Activated B cell treated with CpG ODN at 0.5 μM for 24 hours (primary cell): ENCODE results near the gene RALBP1. TPM values are rescaled to one million over a fixed set of nuclear protein-coding genes. Genes with fewer than 3 reads are reported as not detected.

Experiments
- ATAC-seq: fragments of 200-7000 bp; cut with Tn5 transposase; one replicate; pipeline ENCODE4 v1.10.0; 2021; ENCODE audit warnings: low read depth, mild to moderate bottlenecking, moderate library complexity
- CTCF ChIA-PET: fragments of 350-600 bp; sonication (Branson Sonifier 250); formaldehyde crosslinking; loops from one replicate; lab custom pipeline; 2021; ENCODE audit warnings: antibody characterized with exemption; lab: Charles Lee
- POLR2A ChIA-PET: fragments of 350-600 bp; sonication (Branson Sonifier 250); formaldehyde crosslinking; loops from one replicate; lab custom pipeline; 2021; ENCODE audit warnings: antibody characterized with exemption; lab: Charles Lee
- DNase-seq: peaks from one replicate; pipeline ENCODE4 v3.0.0; 2022
- H3K27ac Mint-ChIP-seq: one replicate; pipeline ENCODE4 v1.8.0; 2020; ENCODE audit warnings: mixed read lengths
- H3K27me3 Mint-ChIP-seq: one replicate; pipeline ENCODE4 v1.8.0; 2021; ENCODE audit warnings: mixed read lengths
- H3K36me3 Mint-ChIP-seq: one replicate; pipeline ENCODE4 v1.8.0; 2021; ENCODE audit warnings: low read depth, mixed read lengths
- H3K4me1 Mint-ChIP-seq: one replicate; pipeline ENCODE4 v1.8.0; 2021; ENCODE audit warnings: mixed read lengths
- H3K4me3 Mint-ChIP-seq: one replicate; pipeline ENCODE4 v1.8.0; 2020; ENCODE audit warnings: mild to moderate bottlenecking, mixed read lengths
- H3K9me3 Mint-ChIP-seq: one replicate; pipeline ENCODE4 v1.8.0; 2020; ENCODE audit warnings: mixed read lengths
- intact Hi-C: fragments of 100-400 bp; cut with micrococcal nuclease; formaldehyde crosslinking; loops from one replicate; pipeline ENCODE4 v1.15.1; 2024
- total RNA-seq: library from RNA; stranded (reverse); gene quantifications from 2 replicates; pipeline ENCODE4 v1.2.3, GENCODE V29; 2022
- TF ChIP-seq, protein P1 (sequence below): fragments of 200-600 bp; IDR thresholded peaks from one replicate; pipeline ENCODE4 v1.8.0; 2022; ENCODE audit warnings: antibody characterized with exemption, mild to moderate bottlenecking

RALBP1 gene
- total RNA-seq, 1 donor from 2014 or later = 32.7 TPM

DNA sequence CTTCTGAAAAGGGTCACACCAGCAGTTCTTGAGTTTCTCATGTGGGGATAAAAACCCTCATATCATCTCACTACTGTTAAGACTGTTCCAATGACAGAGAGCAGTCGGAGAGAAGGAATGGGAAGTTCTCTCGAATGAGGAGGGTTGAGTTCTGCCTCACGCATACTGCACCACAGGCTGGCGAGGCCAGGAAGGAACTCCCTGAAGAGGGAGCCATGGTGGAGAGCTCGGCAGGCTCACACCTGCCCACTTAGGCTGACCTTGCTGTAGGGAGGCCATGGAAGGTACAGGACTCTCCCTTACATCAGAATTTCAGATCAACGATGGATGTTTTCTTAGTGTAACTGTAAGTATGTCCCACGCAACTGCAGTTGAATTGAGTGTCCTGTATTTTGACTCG lies 64.6 kb downstream of the RALBP1 start:
- DNase-seq (no peak), ATAC-seq (no peak)
- ChIA-PET POLR2A (no interaction called here), CTCF (no interaction called here)
- H3K27ac Mint-ChIP-seq = no peak overlapping the region
- H3K36me3 Mint-ChIP-seq = peaks cover 38% of the 10 kb centered on the region
- no peaks in the 10 kb centered on the region for H3K9me3 Mint-ChIP-seq
- H3K4me3 Mint-ChIP-seq = no peak overlapping the region
- no peaks in the 10 kb centered on the region for H3K4me1 Mint-ChIP-seq
- H3K27me3 Mint-ChIP-seq = no peaks in the 10 kb centered on the region
- intact Hi-C loops = no loop called here
- TF ChIP-seq, protein P1, sequence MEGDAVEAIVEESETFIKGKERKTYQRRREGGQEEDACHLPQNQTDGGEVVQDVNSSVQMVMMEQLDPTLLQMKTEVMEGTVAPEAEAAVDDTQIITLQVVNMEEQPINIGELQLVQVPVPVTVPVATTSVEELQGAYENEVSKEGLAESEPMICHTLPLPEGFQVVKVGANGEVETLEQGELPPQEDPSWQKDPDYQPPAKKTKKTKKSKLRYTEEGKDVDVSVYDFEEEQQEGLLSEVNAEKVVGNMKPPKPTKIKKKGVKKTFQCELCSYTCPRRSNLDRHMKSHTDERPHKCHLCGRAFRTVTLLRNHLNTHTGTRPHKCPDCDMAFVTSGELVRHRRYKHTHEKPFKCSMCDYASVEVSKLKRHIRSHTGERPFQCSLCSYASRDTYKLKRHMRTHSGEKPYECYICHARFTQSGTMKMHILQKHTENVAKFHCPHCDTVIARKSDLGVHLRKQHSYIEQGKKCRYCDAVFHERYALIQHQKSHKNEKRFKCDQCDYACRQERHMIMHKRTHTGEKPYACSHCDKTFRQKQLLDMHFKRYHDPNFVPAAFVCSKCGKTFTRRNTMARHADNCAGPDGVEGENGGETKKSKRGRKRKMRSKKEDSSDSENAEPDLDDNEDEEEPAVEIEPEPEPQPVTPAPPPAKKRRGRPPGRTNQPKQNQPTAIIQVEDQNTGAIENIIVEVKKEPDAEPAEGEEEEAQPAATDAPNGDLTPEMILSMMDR = no peak

DNA sequence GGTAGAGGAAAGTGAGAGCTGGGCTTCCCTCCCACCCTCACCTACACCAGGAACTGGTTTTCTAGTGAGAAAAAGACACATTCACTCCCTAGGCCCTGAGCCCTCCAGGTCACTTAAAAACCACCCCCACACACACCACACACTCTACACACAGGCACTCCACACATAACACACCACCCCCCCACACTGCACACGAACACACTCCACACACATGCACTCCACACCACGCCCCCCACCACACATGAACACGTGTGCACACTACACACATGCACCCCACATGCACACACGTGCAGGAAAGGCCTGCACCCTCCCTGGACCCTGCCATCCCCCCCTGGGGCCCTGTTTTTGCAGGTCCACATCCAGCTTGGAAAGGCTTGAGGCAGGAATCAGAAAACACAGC lies 67.6 kb downstream of the RALBP1 start:
- TF ChIP-seq, protein P1 = no peak
- ATAC-seq = no peak
- Mint-ChIP-seq H3K36me3 (peaks cover 35% of the 10 kb centered on the region), H3K27me3 (no peaks in the 10 kb centered on the region), H3K9me3 (no peaks in the 10 kb centered on the region), H3K27ac (no peak overlapping the region), H3K4me3 (no peak overlapping the region), H3K4me1 (no peaks in the 10 kb centered on the region)
- intact Hi-C loops = no loop called here
- ChIA-PET CTCF (no interaction called here), POLR2A (no interaction called here)
- no peak for DNase-seq

DNA sequence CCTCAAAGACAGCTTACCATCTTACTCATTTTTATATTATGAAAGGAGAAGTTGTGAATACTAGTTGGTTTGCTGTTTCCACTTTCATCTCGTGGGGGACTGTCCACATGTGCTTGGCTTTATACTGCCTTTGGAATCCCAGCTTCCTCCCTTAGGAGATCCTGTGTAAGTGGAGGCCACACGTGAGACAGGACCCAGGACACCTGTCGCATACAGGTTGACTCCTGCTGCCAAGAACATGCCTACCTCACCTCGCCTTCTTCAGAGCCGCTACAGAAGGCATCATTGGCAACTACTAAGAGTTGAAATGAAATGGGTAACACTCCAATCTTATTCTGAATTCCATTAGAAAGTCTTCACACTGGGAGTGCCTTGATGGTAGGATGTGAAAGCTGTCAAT lies 69.7 kb downstream of the RALBP1 start:
- intact Hi-C loops = no loop called here
- no peaks in the 10 kb centered on the region for H3K4me1 Mint-ChIP-seq
- TF ChIP-seq, protein P1 = no peak
- ATAC-seq = no peak
- H3K9me3 Mint-ChIP-seq = no peaks in the 10 kb centered on the region
- POLR2A ChIA-PET = no interaction called here
- peaks cover 45% of the 10 kb centered on the region for H3K36me3 Mint-ChIP-seq
- H3K27me3 Mint-ChIP-seq = no peaks in the 10 kb centered on the region
- CTCF ChIA-PET = no interaction called here
- no peak overlapping the region for H3K4me3 Mint-ChIP-seq
- DNase-seq = no peak
- no peak overlapping the region for H3K27ac Mint-ChIP-seq

DNA sequence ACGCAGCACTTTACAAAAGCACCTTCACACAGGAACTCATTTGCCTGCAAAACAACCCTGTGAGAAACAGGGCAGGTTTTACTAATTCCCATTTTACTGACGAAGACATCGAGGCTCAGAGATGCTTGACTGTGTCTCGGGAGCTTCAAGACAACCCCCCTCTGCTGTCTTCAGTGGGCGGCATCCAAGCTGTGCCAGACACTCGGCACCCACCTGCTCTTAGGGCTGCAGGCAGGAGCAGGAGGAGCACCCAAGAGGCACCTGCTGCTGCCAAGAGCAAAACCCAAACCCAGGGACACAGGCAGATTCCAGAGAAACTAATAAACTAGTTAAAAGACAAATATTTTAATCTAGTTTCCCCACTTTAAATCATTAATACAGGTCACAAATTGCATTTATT lies 71.2 kb downstream of the RALBP1 start:
- H3K27ac Mint-ChIP-seq = no peak overlapping the region
- ChIA-PET CTCF (no interaction called here), POLR2A (no interaction called here)
- ATAC-seq (no peak), DNase-seq (no peak)
- H3K27me3 Mint-ChIP-seq = no peaks in the 10 kb centered on the region
- no peak overlapping the region for H3K4me3 Mint-ChIP-seq
- peaks cover 59% of the 10 kb centered on the region for H3K36me3 Mint-ChIP-seq
- H3K4me1 Mint-ChIP-seq = no peaks in the 10 kb centered on the region
- intact Hi-C loops = no loop called here
- H3K9me3 Mint-ChIP-seq = no peaks in the 10 kb centered on the region
- TF ChIP-seq, protein P1 = no peak

DNA sequence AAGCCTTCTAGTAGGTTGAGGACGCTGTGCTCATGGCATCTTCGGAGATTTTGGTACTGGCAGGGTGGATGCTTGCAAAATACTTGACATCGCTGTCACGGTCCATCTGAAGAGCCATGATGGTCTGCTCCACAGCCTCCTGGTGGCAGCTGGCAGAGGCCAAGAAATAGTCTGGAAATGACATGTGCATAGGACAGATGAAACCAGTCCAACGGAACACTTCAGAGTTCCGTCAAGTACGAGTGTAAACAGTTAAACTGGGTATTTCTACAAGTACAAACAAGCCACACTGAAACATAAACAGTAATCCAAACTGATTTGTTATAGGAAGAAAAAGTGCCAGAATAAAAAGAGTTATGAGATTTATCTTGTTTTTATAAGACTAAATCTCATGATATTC lies 72.5 kb downstream of the RALBP1 start:
- DNase-seq = no peak

More for the DNA sequence above, 72.5 kb downstream of the RALBP1 start:
- Mint-ChIP-seq H3K36me3 (peaks cover 69% of the 10 kb centered on the region), H3K27ac (no peak overlapping the region), H3K4me3 (no peak overlapping the region), H3K9me3 (peaks cover 3% of the 10 kb centered on the region), H3K4me1 (no peaks in the 10 kb centered on the region), H3K27me3 (no peaks in the 10 kb centered on the region)
- intact Hi-C loops = no loop called here
- no peak for ATAC-seq
- CTCF ChIA-PET = no interaction called here
- TF ChIP-seq, protein P1 = no peak
- POLR2A ChIA-PET = no interaction called here
